ENCODE measurements around the gene DUS3L. TPM values are rescaled to one million over a fixed set of nuclear protein-coding genes. Genes with fewer than 3 reads are reported as not detected.
A peak's percentile ranks its signal among the peaks of the same experiment; 100 is the strongest.

The DUS3L gene
- total RNA-seq, 1 donor from 2014 or later: 65.1 TPM

- no peak for TF ChIP-seq CTCF (conservative IDR thresholded peaks at IDR 0.05)
- peaks cover 14% of the 10 kb centered on the region for H3K4me1 Mint-ChIP-seq
- peak; percentile 92 for DNase-seq (ENCODE audit: low read depth, low spot score)
- no peaks in the 10 kb centered on the region for H3K36me3 Mint-ChIP-seq (ENCODE audit: low read depth)
- peak overlapping the region; percentile 97 for H3K4me3 Mint-ChIP-seq
- H3K27ac Mint-ChIP-seq (ENCODE audit: unreplicated experiment): peak overlapping the region; percentile 98
- peaks cover 8% of the 10 kb centered on the region for H3K27me3 Mint-ChIP-seq (ENCODE audit: low read depth)
- no peaks in the 10 kb centered on the region for H3K9me3 Mint-ChIP-seq
Observed at GRCh38 chr19:5827891-5828660, 37.1 kb upstream of the DUS3L start.

GRCh38 chr19:5827342-5827890 lies 36.5 kb upstream of the DUS3L start:
- no peaks in the 10 kb centered on the region for H3K36me3 Mint-ChIP-seq (ENCODE audit: low read depth)
- H3K4me3 Mint-ChIP-seq: peak overlapping the region; percentile 88
- no peaks in the 10 kb centered on the region for H3K9me3 Mint-ChIP-seq
- no peak for TF ChIP-seq CTCF (conservative IDR thresholded peaks at IDR 0.05)
- DNase-seq (ENCODE audit: low read depth, low spot score): no peak
- peaks cover 14% of the 10 kb centered on the region for H3K4me1 Mint-ChIP-seq
- peaks cover 8% of the 10 kb centered on the region for H3K27me3 Mint-ChIP-seq (ENCODE audit: low read depth)
- peak overlapping the region; percentile 98 for H3K27ac Mint-ChIP-seq (ENCODE audit: unreplicated experiment)

GRCh38 chr19:5826531-5827341 lies 35.8 kb upstream of the DUS3L start:
- H3K4me3 Mint-ChIP-seq: peak overlapping the region; percentile 88
- H3K4me1 Mint-ChIP-seq: peaks cover 14% of the 10 kb centered on the region
- no peaks in the 10 kb centered on the region for H3K36me3 Mint-ChIP-seq (ENCODE audit: low read depth)
- peaks cover 6% of the 10 kb centered on the region for H3K27me3 Mint-ChIP-seq (ENCODE audit: low read depth)
- H3K27ac Mint-ChIP-seq (ENCODE audit: unreplicated experiment): peak overlapping the region; percentile 98
- DNase-seq (ENCODE audit: low read depth, low spot score): peak; percentile 45
- no peak for TF ChIP-seq CTCF (conservative IDR thresholded peaks at IDR 0.05)
- H3K9me3 Mint-ChIP-seq: no peaks in the 10 kb centered on the region

GRCh38 chr19:5825178-5825577 lies 34.2 kb upstream of the DUS3L start:
- Mint-ChIP-seq H3K27ac (ENCODE audit: unreplicated experiment) (no peak overlapping the region), H3K36me3 (ENCODE audit: low read depth) (no peaks in the 10 kb centered on the region), H3K4me3 (no peak overlapping the region), H3K9me3 (no peaks in the 10 kb centered on the region), H3K4me1 (peaks cover 14% of the 10 kb centered on the region), H3K27me3 (ENCODE audit: low read depth) (peaks cover 9% of the 10 kb centered on the region)
- no peak for DNase-seq (ENCODE audit: low read depth, low spot score)
- TF ChIP-seq CTCF (conservative IDR thresholded peaks at IDR 0.05): no peak

GRCh38 chr19:5824751-5825150 lies 33.8 kb upstream of the DUS3L start:
- no peak for TF ChIP-seq CTCF (conservative IDR thresholded peaks at IDR 0.05)
- peaks cover 14% of the 10 kb centered on the region for H3K4me1 Mint-ChIP-seq
- no peaks in the 10 kb centered on the region for H3K36me3 Mint-ChIP-seq (ENCODE audit: low read depth)
- H3K9me3 Mint-ChIP-seq: no peaks in the 10 kb centered on the region
- H3K4me3 Mint-ChIP-seq: no peak overlapping the region
- H3K27me3 Mint-ChIP-seq (ENCODE audit: low read depth): peaks cover 9% of the 10 kb centered on the region
- H3K27ac Mint-ChIP-seq (ENCODE audit: unreplicated experiment): no peak overlapping the region
- DNase-seq (ENCODE audit: low read depth, low spot score): no peak

Data from neural crest cell (in vitro differentiated cells).